H9 (cell line): ENCODE measurements around the gene VWA8. TPM values are rescaled to one million over a fixed set of nuclear protein-coding genes. Genes with fewer than 3 reads are reported as not detected.

ENCODE experiments used
- DNase-seq: peaks from one replicate; pipeline ENCODE4 v3.0.0-alpha.2; 2017
- H2AFZ ChIP-seq: one replicate; pipeline ENCODE4 v1.6.1; 2013; ENCODE audit warnings: mild to moderate bottlenecking, low read length, control low read depth, moderate library complexity
- H2AK5ac ChIP-seq: 2 replicates; pipeline ENCODE4 v1.6.1; 2013; ENCODE audit warnings: low read length, control low read depth, mixed read lengths; ENCODE audit not compliant: insufficient read length
- H2BK120ac ChIP-seq: one replicate; pipeline ENCODE4 v1.6.1; 2013; ENCODE audit warnings: low read depth, mild to moderate bottlenecking, low read length, control low read depth, inconsistent platforms; ENCODE audit not compliant: poor library complexity, severe bottlenecking
- H2BK12ac ChIP-seq: 2 replicates; pipeline ENCODE4 v1.6.1; 2013; ENCODE audit warnings: low read length, control low read depth, mixed read lengths, low read depth; ENCODE audit not compliant: insufficient read length
- H2BK15ac ChIP-seq: 2 replicates; pipeline ENCODE4 v1.6.1; 2013; ENCODE audit warnings: low read depth, low read length, control low read depth
- H2BK20ac ChIP-seq: one replicate; pipeline ENCODE4 v1.6.1; 2013; ENCODE audit warnings: low read depth, mild to moderate bottlenecking, low read length, control low read depth, inconsistent platforms; ENCODE audit not compliant: poor library complexity, severe bottlenecking
- H2BK5ac ChIP-seq: 2 replicates; pipeline ENCODE4 v1.6.1; 2013; ENCODE audit warnings: low read length, control low read depth, mixed read lengths; ENCODE audit not compliant: insufficient read length
- H3K14ac ChIP-seq: 2 replicates; pipeline ENCODE4 v1.6.1; 2013; ENCODE audit warnings: low read length, control low read depth; ENCODE audit not compliant: insufficient read depth
- H3K18ac ChIP-seq: 2 replicates; pipeline ENCODE4 v1.6.1; 2013; ENCODE audit warnings: low read depth, mild to moderate bottlenecking, mixed read lengths, low read length, control low read depth; ENCODE audit not compliant: insufficient read length
- H3K23ac ChIP-seq: 2 replicates; pipeline ENCODE4 v1.6.1; 2013; ENCODE audit warnings: low read length, control low read depth, mixed read lengths, low read depth; ENCODE audit not compliant: insufficient read length
- H3K23me2 ChIP-seq: 2 replicates; pipeline ENCODE4 v1.6.1; 2013; ENCODE audit warnings: low read depth, mild to moderate bottlenecking, mixed read lengths, low read length, control low read depth; ENCODE audit not compliant: insufficient read length, poor library complexity, severe bottlenecking
- H3K27ac ChIP-seq: 2 replicates; pipeline ENCODE4 v1.5.1; 2013; ENCODE audit warnings: low read length, control low read depth, mixed read lengths, low read depth; ENCODE audit not compliant: insufficient read length
- H3K27me3 ChIP-seq: 2 replicates; pipeline ENCODE4 v1.6.1; 2013; ENCODE audit warnings: low read length, control low read depth, inconsistent platforms; ENCODE audit not compliant: insufficient read depth
- H3K4ac ChIP-seq: 2 replicates; pipeline ENCODE4 v1.6.1; 2013; ENCODE audit warnings: low read depth, mild to moderate bottlenecking, control low read depth, inconsistent platforms, low read length, moderate library complexity
- H3K4me1 ChIP-seq: 2 replicates; pipeline ENCODE4 v1.6.1; 2013; ENCODE audit warnings: low read length, control low read depth, inconsistent platforms; ENCODE audit not compliant: insufficient read depth
- H3K4me2 ChIP-seq: 2 replicates; pipeline ENCODE4 v1.6.1; 2013; ENCODE audit warnings: low read length, control low read depth, mixed read lengths; ENCODE audit not compliant: insufficient read length, insufficient read depth
- H3K56ac ChIP-seq: 2 replicates; pipeline ENCODE4 v1.6.1; 2013; ENCODE audit warnings: low read depth, mild to moderate bottlenecking, mixed read lengths, low read length, control low read depth; ENCODE audit not compliant: insufficient read length
- H3K79me1 ChIP-seq: 2 replicates; pipeline ENCODE4 v1.6.1; 2013; ENCODE audit warnings: low read depth, mild to moderate bottlenecking, moderate library complexity, low read length, control low read depth, inconsistent platforms; ENCODE audit not compliant: insufficient read depth, poor library complexity, severe bottlenecking
- H3K79me2 ChIP-seq: 2 replicates; pipeline ENCODE4 v1.6.1; 2013; ENCODE audit warnings: low read length, control low read depth, inconsistent platforms; ENCODE audit not compliant: insufficient read depth
- H3K9ac ChIP-seq: 2 replicates; pipeline ENCODE4 v1.6.1; 2013; ENCODE audit warnings: low read length, control low read depth, mixed read lengths; ENCODE audit not compliant: insufficient read length; ENCODE audit errors: extremely low read depth
- H3K9me3 ChIP-seq: one replicate; pipeline ENCODE4 v1.6.1; 2013; ENCODE audit warnings: low read depth, low read length, inconsistent platforms; ENCODE audit not compliant: control insufficient read depth
- H3T11ph ChIP-seq: one replicate; pipeline ENCODE4 v1.6.1; 2013; ENCODE audit warnings: mild to moderate bottlenecking, low read length, control low read depth, inconsistent platforms
- H4K20me1 ChIP-seq: one replicate; pipeline ENCODE4 v1.6.1; 2013; ENCODE audit not compliant: control insufficient read depth, insufficient read length, insufficient read depth
- H4K5ac ChIP-seq: 2 replicates; pipeline ENCODE4 v1.6.1; 2013; ENCODE audit warnings: low read depth, mild to moderate bottlenecking, mixed read lengths, low read length, control low read depth; ENCODE audit not compliant: insufficient read length
- H4K8ac ChIP-seq: replicated peaks from 2 replicates; pipeline ENCODE4 v1.6.1; 2013; ENCODE audit warnings: low read length, control low read depth, mixed read lengths, low read depth; ENCODE audit not compliant: insufficient read length
- H4K91ac ChIP-seq: 2 replicates; pipeline ENCODE4 v1.6.1; 2013; ENCODE audit warnings: low read depth, mild to moderate bottlenecking, moderate library complexity, mixed read lengths, low read length, control low read depth; ENCODE audit not compliant: insufficient read length
- H3K27ac Mint-ChIP-seq, 3 experiments: 2 replicates in 2 of 3; 3 replicates in 1 of 3; pipeline ENCODE4 v1.8.0; 2020 to 2021; ENCODE audit warnings: mixed read lengths in 3 of 3, mild to moderate bottlenecking in 1 of 3, moderate library complexity in 1 of 3
- H3K27me3 Mint-ChIP-seq: 2 replicates; pipeline ENCODE4 v1.8.0; 2021; ENCODE audit warnings: low read depth, mild to moderate bottlenecking, moderate library complexity, mixed read lengths
- H3K36me3 Mint-ChIP-seq, 3 experiments: 2 replicates in 2 of 3; 3 replicates in 1 of 3; pipeline ENCODE4 v1.8.0; 2020 to 2021; ENCODE audit warnings: low read depth in 3 of 3, mixed read lengths in 3 of 3; ENCODE audit not compliant: insufficient read depth in 1 of 3
- H3K4me1 Mint-ChIP-seq, 2 experiments: 2 replicates each; pipeline ENCODE4 v1.8.0; 2020; ENCODE audit warnings: mixed read lengths in 2 of 2
- H3K4me3 Mint-ChIP-seq, 2 experiments: 2 replicates in 1 of 2; 3 replicates in 1 of 2; pipeline ENCODE4 v1.8.0; 2020 to 2021; ENCODE audit warnings: mild to moderate bottlenecking in 2 of 2, mixed read lengths in 2 of 2, moderate library complexity in 1 of 2
- H3K9me3 Mint-ChIP-seq, 2 experiments: 2 replicates in 1 of 2; 3 replicates in 1 of 2; pipeline ENCODE4 v1.8.0; 2020; ENCODE audit warnings: mild to moderate bottlenecking in 2 of 2, mixed read lengths in 2 of 2, moderate library complexity in 1 of 2
- WGBS: extraction: QIAGEN DNeasy Blood & Tissue Kit; methylation state at CpG from one replicate; pipeline ENCODE4 v1.1.7; 2013; ENCODE audit warnings: missing lambda C conversion rate, low lambda C conversion rate, mixed read lengths; ENCODE audit not compliant: insufficient read length; ENCODE audit errors: extremely low coverage; 5-methylcytosine and 5-hydroxymethylcytosine counted together
- total RNA-seq: library from RNA; stranded (reverse); gene quantifications from 2 replicates; pipeline ENCODE4 v1.2.1, GENCODE V29; 2021
- TF ChIP-seq, protein P1 (sequence below): fragments of 200-600 bp; sonication (generic); conservative IDR thresholded peaks from 3 replicates; pipeline ENCODE4 v1.8.0; 2021; ENCODE audit warnings: antibody characterized with exemption, mild to moderate bottlenecking

The VWA8 gene
- total RNA-seq, 1 experiment from 2014 or later, result 17.4 TPM

DNA sequence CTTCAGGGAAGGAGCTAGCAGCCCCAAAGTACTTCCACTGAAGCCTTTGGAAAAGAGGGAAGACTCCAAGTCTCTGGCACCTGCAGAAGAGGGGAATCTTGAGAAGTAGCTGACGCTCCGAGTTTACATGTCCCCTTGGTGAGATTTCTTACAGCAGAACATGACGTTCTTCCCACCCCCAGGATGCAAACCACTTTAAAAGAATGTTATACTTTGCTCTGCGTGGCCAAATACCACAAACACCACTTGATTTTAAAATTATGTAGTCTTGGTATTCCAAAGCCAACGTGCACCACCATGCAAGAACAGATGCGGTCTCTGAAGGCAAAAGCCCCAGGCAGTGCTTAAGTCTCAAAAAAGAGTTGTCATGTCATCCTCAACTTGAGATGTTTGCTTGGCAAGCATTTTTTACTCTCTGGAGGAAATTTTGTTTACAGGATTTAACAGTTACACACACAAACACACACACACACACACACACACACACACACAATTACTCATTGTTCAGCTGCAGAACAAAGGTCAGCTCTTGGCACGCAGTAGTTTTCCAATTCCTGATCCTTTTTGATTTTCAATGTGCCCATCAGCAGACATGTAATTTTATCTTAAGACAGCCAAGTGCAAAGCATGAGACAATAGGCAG lies 397.4 kb downstream of the VWA8 start:
- no peaks in the 10 kb centered on the region for H3K79me1 ChIP-seq
- no peak overlapping the region for H3K4me3 Mint-ChIP-seq
- H3K27me3 ChIP-seq, result no peaks in the 10 kb centered on the region
- H3K9ac ChIP-seq, result no peak overlapping the region
- no peak overlapping the region for H2BK20ac ChIP-seq
- H3T11ph ChIP-seq, result no peak overlapping the region
- no peaks in the 10 kb centered on the region for H3K4me1 ChIP-seq
- H3K4ac ChIP-seq, result no peak overlapping the region
- H2AFZ ChIP-seq, result no peak overlapping the region
- no peaks in the 10 kb centered on the region for H3K36me3 Mint-ChIP-seq
- no peaks in the 10 kb centered on the region for H3K23me2 ChIP-seq
- H2AK5ac ChIP-seq, result no peak overlapping the region
- no peaks in the 10 kb centered on the region for H3K79me2 ChIP-seq
- no peak overlapping the region for H3K18ac ChIP-seq
- no peak overlapping the region for H3K23ac ChIP-seq
- no peak overlapping the region for H2BK5ac ChIP-seq
- no peak overlapping the region for H2BK15ac ChIP-seq
- H4K91ac ChIP-seq, result no peak overlapping the region
- H3K14ac ChIP-seq, result no peak overlapping the region
- no peak overlapping the region for H3K27ac Mint-ChIP-seq
- H4K20me1 ChIP-seq, result no peaks in the 10 kb centered on the region
- H2BK12ac ChIP-seq, result no peak overlapping the region
- no peaks in the 10 kb centered on the region for H3K9me3 ChIP-seq
- no peak overlapping the region for H3K56ac ChIP-seq
- H3K27ac ChIP-seq, result no peak overlapping the region
- H3K27me3 Mint-ChIP-seq, result no peaks in the 10 kb centered on the region
- H3K9me3 Mint-ChIP-seq, result no peaks in the 10 kb centered on the region
- no peak overlapping the region for H2BK120ac ChIP-seq
- WGBS, result no CpG with 5 or more reads among the region's 7 CpGs
- no peak overlapping the region for H4K5ac ChIP-seq
- no peak overlapping the region for H3K4me2 ChIP-seq
- H4K8ac ChIP-seq, result no peak overlapping the region
- TF ChIP-seq, protein P1, sequence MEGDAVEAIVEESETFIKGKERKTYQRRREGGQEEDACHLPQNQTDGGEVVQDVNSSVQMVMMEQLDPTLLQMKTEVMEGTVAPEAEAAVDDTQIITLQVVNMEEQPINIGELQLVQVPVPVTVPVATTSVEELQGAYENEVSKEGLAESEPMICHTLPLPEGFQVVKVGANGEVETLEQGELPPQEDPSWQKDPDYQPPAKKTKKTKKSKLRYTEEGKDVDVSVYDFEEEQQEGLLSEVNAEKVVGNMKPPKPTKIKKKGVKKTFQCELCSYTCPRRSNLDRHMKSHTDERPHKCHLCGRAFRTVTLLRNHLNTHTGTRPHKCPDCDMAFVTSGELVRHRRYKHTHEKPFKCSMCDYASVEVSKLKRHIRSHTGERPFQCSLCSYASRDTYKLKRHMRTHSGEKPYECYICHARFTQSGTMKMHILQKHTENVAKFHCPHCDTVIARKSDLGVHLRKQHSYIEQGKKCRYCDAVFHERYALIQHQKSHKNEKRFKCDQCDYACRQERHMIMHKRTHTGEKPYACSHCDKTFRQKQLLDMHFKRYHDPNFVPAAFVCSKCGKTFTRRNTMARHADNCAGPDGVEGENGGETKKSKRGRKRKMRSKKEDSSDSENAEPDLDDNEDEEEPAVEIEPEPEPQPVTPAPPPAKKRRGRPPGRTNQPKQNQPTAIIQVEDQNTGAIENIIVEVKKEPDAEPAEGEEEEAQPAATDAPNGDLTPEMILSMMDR, result no peak
- H3K4me1 Mint-ChIP-seq, result peaks cover 3 to 10% of the 10 kb centered on the region in 2 experiments; a peak in 3 of 4 replicates
- DNase-seq, result no peak
